GM19240 (cell line): ENCODE results near the gene KCNK15.

Experiments
- DNase-seq: peaks from one replicate; pipeline ENCODE4 v3.0.0; 2011; ENCODE audit warnings: low spot score; ENCODE audit not compliant: insufficient read length

The KCNK15 gene

DNA sequence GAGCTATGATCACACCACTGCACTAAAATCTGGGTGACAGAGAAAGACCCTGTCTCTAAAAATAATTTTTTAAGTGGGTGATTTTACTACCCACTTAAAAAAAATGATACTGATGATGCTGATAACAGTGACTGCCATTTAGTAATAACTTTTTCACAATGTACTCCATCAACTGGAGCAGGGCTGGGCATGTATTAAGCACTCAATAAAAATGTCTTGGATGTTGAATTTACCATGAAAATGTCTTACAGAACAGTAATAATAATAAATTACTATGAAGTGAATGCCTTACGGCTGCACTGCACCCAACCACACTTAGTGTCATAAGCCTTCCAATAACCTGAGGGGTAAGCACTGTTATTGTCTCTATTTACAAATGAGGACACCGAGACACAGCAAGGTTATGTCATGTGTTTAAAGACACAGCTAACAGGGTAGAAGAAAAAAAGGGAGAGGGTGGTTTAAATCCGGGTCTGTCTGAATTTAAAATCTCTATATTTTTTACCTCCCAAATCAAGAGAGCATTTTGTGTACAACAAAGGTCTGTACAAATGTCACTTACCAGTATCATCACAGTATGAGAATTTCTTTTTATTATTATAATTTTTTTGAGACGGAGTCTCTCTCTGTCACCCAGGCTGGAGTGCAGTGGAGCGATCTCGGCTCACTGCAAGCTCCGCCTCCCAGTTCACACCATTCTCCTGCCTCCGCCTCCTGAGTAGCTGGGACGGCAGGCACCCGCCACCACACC lies 43.2 kb downstream of the KCNK15 start:
- DNase-seq, result no peak

GRCh38 chr20:44790638-44791393 lies 45.2 kb downstream of the KCNK15 start:
- no peak for DNase-seq

DNA sequence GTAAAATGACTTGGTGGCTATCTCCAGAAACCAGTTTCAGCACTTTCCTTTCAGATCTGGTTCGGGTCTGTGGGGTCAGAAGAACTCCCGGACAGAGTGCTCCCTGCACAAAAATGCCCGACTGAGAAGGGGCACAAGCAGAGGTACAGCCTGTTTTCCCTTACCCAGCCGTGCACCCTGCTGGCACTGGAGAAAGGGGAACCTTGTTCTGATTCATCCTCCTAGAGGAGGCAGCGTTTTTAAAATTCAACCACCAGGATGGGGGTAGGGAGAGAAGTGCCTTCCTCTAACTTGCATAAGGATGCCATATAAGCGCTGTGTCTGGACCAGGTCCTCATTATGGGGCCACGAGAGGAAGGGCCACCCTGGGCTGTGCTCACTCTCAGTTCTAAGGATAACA lies 47.1 kb downstream of the KCNK15 start:
- DNase-seq, result no peak

DNA sequence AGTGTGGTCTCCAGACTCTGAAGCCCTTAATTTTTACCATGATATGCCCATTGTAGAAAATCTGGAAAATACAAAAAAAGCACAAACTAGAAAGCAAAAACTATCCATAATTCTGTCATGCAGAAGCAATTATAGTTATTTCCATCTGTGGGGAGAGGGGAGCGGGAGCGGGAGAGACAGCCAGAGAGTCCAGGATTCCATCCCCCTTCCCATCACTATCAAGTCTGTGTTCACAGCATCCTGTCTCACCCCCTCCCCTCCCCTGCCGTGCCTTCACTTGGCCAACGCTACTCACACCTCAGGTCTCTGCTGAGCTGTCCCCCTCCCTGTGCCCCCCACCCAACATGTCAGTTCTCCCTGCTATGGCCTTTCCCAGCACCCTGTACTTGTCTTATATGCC lies 50.2 kb downstream of the KCNK15 start:
- DNase-seq, result no peak

DNA sequence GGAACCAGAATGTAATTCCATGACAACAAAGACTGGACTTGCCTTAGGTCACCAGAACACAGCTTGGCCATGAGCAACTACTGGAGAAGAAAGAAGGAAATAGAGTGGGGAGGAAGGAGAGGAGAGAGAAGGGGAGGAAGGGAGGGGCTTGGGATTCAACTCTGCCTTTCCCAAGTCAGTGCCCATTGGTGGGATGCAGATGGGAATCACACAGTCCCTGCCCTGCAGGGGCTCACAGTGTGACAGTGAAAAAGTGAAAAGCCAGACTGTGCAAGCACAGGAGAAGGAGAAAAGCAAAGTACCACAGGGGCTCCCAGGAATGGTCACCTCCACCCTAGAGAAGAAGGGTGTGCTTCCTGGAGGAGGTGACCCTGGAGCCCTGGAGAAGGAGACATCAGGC lies 50.6 kb downstream of the KCNK15 start:
- no peak for DNase-seq

- DNase-seq, result no peak
These were observed 51.2 kb downstream of the KCNK15 start for GRCh38 chr20:44796758-44797457.

GRCh38 chr20:44799691-44800090 lies 54.0 kb downstream of the KCNK15 start:
- no peak for DNase-seq

- DNase-seq, result no peak
These were observed 54.9 kb downstream of the KCNK15 start for GRCh38 chr20:44800391-44801046.
